Pancreas (tissue), 10 donors: ENCODE measurements around the gene ZNF415. TPM values are rescaled to one million over a fixed set of nuclear protein-coding genes. Genes with fewer than 3 reads are reported as not detected.
"Not testable (repeated sequence)": the region's sequence is repeated elsewhere in the genome, so short reads cannot be mapped to it uniquely, and the experiment has no call there.

ENCODE experiments used
- ATAC-seq, 4 donors: fragments of 200-7000 bp; cut with Tn5 transposase; one replicate each; pipeline versions ENCODE4 v1.8.0 to v1.9.1; 2020; ENCODE audit warnings: mild to moderate bottlenecking in 4 of 4, moderate library complexity in 4 of 4
- DNase-seq, 6 donors: peaks; one replicate each; pipeline ENCODE4 v3.0.0-alpha.2; 2020
- FAIRE-seq: peaks from 2 replicates; lab custom pipeline; 2012; peaks lifted over from hg19 to GRCh38; lab: Jason Lieb, UNC
- H3K27ac ChIP-seq, 4 donors: fragments of 200-600 bp; sonication (generic); 1 replicate in 3 of 4; 2 replicates in 1 of 4; pipeline versions ENCODE4 v1.5.0 to v1.8.0; 2020
- H3K27me3 ChIP-seq, 4 donors: fragments of 200-600 bp; one replicate each; pipeline ENCODE4 v1.8.0; 2021
- H3K36me3 ChIP-seq, 3 donors: fragments of 200-600 bp; sonication (generic) in 1 of 3; one replicate each; pipeline versions ENCODE4 v1.5.0 to v1.8.0; 2020 to 2021
- H3K4me1 ChIP-seq, 3 donors: fragments of 200-600 bp; one replicate each; pipeline ENCODE4 v1.8.0; 2021
- H3K4me3 ChIP-seq, 4 donors: fragments of 200-600 bp; sonication (generic) in 2 of 4; one replicate each; pipeline versions ENCODE4 v1.5.0 to v1.8.0; 2020 to 2021
- H3K9me3 ChIP-seq, 4 donors: fragments of 200-600 bp; one replicate each; pipeline ENCODE4 v1.8.0; 2021
- CTCF ChIP-seq, 4 donors: fragments of 200-600 bp; sonication (generic) in 3 of 4; IDR thresholded peaks; one replicate each; pipeline versions ENCODE4 v1.5.0 to v1.8.0; 2021; ENCODE audit warnings: antibody characterized with exemption in 4 of 4
- WGBS, 2 donors: extraction: QIAGEN DNeasy Blood & Tissue Kit; methylation state at CpG; one replicate each; pipeline ENCODE4 v1.1.7; 2013; 5-methylcytosine and 5-hydroxymethylcytosine counted together
- intact Hi-C, 3 donors: fragments of 100-400 bp; cut with DNase I; formaldehyde crosslinking; loops; one replicate each; pipeline versions ENCODE4 v1.11.1 to v1.14.2; 2022
- polyA plus RNA-seq, 2 donors: library from polyadenylated mRNA; stranded (reverse); fragments of 200-250 nt; gene quantifications; one replicate each; pipeline ENCODE4 v1.2.3, GENCODE V29; 2013
- total RNA-seq, 6 donors: library from RNA; stranded (reverse); fragmentation: NEBNext Ultra II Directional in 4 of 6; extraction: Animal tissue kit (Norgen Biotek cat#: 25700) in 4 of 6; gene quantifications; one replicate each; pipeline versions ENCODE4 v1.2.1 to v1.2.4, GENCODE V29; 2021 to 2023
- donor health status: healthy with polysubstance abuse.
- donor health status: DM: no; HTN: no; CAD: no; lungs with moderate emphysema.
- donor health status: DM: no; HTN: no; CAD: no.
- donor health status: control.
- donor health status: control.
- donor health status: Bipolar disorder and iron deficiency.
- donor health status: DM: yes; HTN: yes; CAD: no.
- donor health status: DM: no; HTN: no; CAD: no.
- donor health status: DM: no; HTN: no; CAD: no.
- donor health status: DM: yes; HTN: yes; CAD: no.

The ZNF415 gene
- total and polyA plus RNA-seq, 8 donors, result 1.9 to 7.9 (median 4.7) TPM

- FAIRE-seq, result no peak
- WGBS, 2 donors, result 59 to 74% methylated on average over 7 of the region's 7 CpGs
- H3K4me3 ChIP-seq, result no peak overlapping the region
These were observed 2.2 kb downstream of the ZNF415 start for GRCh38 chr19:53130506-53130905.

GRCh38 chr19:53126733-53127526, 5.8 kb downstream of the ZNF415 start:
- FAIRE-seq, H3K9me3 ChIP-seq, H3K36me3 ChIP-seq, intact Hi-C loops, H3K4me1 ChIP-seq, H3K4me3 ChIP-seq, DNase-seq, H3K27me3 ChIP-seq, H3K27ac ChIP-seq: not testable (repeated sequence)
- 62 to 67% methylated on average over 8 of the region's 15 CpGs for WGBS, 2 donors
- peak in 2 of 4 donors; percentile 35 to 87 for ATAC-seq

More at GRCh38 chr19:53130506-53130905, 2.2 kb downstream of the ZNF415 start:
- no peak overlapping the region for H3K27ac ChIP-seq
- H3K4me1 ChIP-seq, result peaks cover 0 to 3% (median 0%) of the 10 kb centered on the region in 3 donors
- TF ChIP-seq CTCF (IDR thresholded peaks at IDR 0.05), result no peak
- H3K9me3 ChIP-seq, result no peaks in the 10 kb centered on the region
- DNase-seq (no peak), ATAC-seq (no peak)
- intact Hi-C loops, result no loop called here
- H3K36me3 ChIP-seq, result no peaks in the 10 kb centered on the region
- no peaks in the 10 kb centered on the region for H3K27me3 ChIP-seq

- ATAC-seq (no peak), FAIRE-seq (no peak), DNase-seq (no peak)
- no peak overlapping the region for H3K4me3 ChIP-seq
- no peaks in the 10 kb centered on the region for H3K36me3 ChIP-seq
- WGBS, 2 donors, result 85 to 88% methylated on average over 7 of the region's 7 CpGs
- no peaks in the 10 kb centered on the region for H3K4me1 ChIP-seq
- no peak for TF ChIP-seq CTCF (IDR thresholded peaks at IDR 0.05)
- no peaks in the 10 kb centered on the region for H3K27me3 ChIP-seq
- intact Hi-C loops, result no loop called here
- H3K9me3 ChIP-seq, result no peaks in the 10 kb centered on the region
- no peak overlapping the region for H3K27ac ChIP-seq
These were observed 9.3 kb downstream of the ZNF415 start for GRCh38 chr19:53123400-53123799.

GRCh38 chr19:53112286-53112685, 20.4 kb downstream of the ZNF415 start:
- no peaks in the 10 kb centered on the region for H3K9me3 ChIP-seq
- no peak for ATAC-seq
- H3K4me1 ChIP-seq, result no peaks in the 10 kb centered on the region
- H3K4me3 ChIP-seq, result no peak overlapping the region
- peaks cover 0 to 41% (median 9%) of the 10 kb centered on the region in 3 donors for H3K36me3 ChIP-seq
- no peak for FAIRE-seq
- TF ChIP-seq CTCF (IDR thresholded peaks at IDR 0.05), result no peak
- DNase-seq, result no peak
- no peak overlapping the region for H3K27ac ChIP-seq
- no peaks in the 10 kb centered on the region for H3K27me3 ChIP-seq
- WGBS, 2 donors, result 96 to 97% methylated on average over 2 of the region's 2 CpGs
- intact Hi-C loops, result no loop called here

GRCh38 chr19:53109527-53109926, 23.2 kb downstream of the ZNF415 start:
- ATAC-seq (no peak), DNase-seq (no peak), FAIRE-seq (no peak)
- Histone ChIP-seq H3K27me3 (no peaks in the 10 kb centered on the region), H3K4me3 (no peak overlapping the region), H3K9me3 (no peaks in the 10 kb centered on the region), H3K36me3 (peaks cover 0 to 25% (median 9%) of the 10 kb centered on the region in 3 donors), H3K4me1 (no peaks in the 10 kb centered on the region), H3K27ac (no peak overlapping the region)
- intact Hi-C loops, result no loop called here
- no peak for TF ChIP-seq CTCF (IDR thresholded peaks at IDR 0.05)
- WGBS, 2 donors, result 94 to 98% methylated on average over 5 of the region's 5 CpGs
